HG03571 (cell line): Measurements from ENCODE around the gene HIC1.

Experiments used
- ATAC-seq: cut with Tn5 transposase; IDR thresholded peaks from one replicate; pipeline ENCODE4 v1.9.1; 2021; ENCODE audit not compliant: unreplicated experiment

The HIC1 gene

DNA sequence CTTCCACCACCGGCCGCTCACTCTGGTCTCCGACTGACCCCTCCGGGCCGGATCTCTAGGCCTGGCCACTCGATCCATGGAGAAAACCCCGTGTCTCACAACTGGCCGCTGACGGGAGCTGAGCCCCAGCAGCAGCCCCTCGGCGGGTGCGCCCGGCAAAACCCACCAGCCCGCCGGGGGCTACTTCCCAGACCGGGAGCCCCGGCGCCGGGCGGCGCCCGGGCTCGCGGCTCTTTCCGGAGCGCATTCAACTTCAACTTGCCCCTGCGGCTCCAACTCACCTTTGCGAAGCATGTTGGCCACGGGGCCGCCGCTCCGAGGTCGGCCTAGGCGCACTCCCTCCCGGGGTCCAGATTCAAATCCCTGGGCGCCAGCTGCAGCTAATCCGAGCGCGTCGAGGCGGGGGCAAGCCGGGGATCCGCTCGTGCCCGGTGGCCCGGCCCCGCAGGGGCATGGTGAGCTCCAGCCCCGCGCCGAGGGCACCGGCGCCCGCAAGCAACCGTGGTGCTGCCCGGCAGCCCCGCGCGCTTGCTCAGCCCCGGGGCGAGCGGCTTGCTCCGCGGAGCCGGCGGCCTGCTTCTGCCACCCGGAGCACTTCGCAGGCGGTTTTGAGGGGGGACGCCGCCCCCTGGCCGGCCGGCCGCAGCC, 30.2 kb upstream of the HIC1 start:
- no peak for ATAC-seq

DNA sequence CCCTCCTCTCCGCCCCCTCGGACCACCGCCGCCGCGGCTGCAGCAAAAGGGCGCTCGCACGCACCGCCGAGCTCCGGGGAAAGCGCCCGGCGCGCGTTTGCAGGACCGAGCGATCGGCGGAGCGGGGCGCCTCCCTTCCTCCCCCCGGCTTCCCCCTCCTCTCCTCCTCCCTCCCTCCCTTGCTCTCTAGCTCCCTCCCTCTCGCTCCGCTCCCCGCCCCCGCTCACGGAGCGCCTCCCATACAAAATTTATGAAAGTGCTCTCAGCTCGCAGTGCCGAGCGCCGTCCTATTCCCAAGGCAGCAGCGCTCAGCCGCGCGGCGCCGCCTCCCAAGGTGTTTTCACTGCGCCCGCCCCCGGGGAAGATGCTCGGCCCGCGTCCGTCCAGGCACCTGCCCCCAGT, 29.7 kb upstream of the HIC1 start, which contains the start of gene RTN4RL1:
TSS of gene RTN4RL1 (minus strand) at position 115 of the 402 bp plus-strand sequence. CDS start 469 bp downstream, outside the sequence.
- ATAC-seq = no peak

DNA sequence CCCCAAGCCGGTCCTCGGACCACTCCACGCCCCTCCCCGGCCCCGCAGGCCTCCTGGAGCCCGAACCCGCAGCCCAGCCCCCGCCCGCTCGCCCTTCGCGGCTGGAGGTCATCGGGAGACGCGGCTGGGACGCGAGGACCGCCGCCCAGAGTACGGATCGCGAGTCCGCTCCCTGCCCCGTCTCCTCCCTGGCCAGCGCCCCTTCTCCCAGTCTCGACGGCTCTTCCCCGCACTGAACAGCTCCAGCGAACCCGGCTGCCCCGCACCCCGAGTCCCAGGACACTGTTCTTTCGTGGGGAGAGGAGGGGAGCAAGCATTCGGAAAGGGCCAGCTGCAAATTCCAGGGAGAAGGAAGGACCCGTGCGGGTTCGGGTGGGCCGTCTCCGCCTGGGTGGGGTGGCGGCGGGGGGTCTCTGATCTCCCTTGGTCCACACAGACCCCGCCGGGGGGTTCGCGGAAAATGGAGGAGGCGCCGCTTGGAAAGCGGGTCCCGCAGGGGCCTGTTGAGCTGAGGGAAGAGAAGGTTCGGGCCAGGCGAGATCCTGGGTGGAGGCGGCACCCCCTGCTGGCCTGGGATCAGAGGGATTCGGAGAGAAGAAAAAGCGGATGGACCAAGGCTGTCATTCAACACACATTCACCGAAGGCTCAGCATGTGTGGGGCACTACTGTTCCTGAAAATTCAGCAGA, 29.1 kb upstream of the HIC1 start:
- ATAC-seq = no peak

DNA sequence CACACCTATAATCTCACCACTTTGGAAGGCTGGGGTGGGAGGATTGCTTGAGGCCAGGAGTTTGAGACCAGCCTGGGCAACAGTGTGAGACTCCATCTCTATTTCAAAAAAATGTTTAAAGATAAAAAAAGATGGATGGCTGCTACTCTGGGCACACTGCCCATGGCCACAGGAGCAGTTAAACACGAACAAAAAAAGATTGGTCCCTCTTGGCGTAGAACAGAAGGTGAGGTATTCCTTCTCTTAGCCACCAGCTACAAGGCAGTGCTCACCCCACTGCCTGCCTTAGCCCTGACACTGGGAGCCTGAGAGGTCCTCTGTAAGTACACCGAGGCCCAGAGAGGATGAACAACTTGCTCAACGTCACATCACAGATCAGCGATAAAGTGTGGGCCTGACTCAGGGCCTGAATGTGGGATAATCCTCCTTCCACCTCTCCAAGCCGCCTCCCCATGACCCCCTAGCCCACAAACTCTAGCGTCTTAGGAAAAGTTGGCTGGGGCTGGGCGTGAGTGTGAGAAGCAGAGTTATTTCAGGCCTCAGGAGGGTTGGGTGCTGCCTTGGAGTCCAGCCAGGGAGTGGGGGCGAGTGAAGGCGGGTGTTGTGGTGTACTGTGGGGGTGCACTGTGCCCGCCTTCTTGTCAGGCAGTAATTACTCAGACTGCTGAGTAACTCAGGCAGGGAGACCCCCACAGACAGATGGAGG, 27.2 kb upstream of the HIC1 start:
- ATAC-seq = no peak

DNA sequence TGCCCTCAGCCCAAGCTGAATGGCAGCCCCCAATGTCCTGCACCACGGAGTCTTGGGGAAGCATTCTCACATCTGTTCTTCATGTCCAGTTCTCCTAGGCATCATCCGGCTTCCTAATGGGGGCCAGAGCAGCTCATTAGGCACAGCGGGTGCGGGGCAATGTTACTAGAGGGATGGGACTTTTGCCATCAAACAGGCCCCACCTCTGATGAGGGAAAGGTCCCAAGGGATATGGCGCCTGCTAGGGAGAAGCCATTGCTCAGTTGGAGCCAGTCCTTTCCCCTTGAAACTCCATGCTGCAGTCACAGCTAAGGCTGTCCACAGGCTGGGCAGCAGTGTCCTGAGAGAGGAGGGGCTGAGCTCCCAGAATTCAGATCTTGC, 26.7 kb upstream of the HIC1 start:
- no peak for ATAC-seq

DNA sequence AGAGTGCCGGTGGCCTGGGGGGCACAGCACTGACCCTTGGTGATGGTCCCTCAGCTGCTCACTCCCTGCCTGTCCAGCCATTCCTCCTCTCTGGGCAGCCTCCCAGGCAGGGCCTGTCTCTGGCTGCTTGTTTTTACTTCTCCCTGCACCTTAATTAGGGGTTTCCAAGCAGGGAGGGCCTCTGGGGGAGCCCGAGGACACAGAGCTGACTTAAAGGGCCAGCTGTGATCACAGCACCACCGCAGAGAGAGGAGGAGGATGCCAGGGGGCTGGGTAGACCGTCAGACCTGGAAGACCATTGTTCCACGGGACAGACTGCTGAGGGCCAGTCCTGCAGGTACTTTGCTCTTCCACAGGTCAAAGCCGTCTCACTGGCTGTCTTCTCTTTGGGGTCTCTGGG, 26.2 kb upstream of the HIC1 start:
- ATAC-seq = no peak

DNA sequence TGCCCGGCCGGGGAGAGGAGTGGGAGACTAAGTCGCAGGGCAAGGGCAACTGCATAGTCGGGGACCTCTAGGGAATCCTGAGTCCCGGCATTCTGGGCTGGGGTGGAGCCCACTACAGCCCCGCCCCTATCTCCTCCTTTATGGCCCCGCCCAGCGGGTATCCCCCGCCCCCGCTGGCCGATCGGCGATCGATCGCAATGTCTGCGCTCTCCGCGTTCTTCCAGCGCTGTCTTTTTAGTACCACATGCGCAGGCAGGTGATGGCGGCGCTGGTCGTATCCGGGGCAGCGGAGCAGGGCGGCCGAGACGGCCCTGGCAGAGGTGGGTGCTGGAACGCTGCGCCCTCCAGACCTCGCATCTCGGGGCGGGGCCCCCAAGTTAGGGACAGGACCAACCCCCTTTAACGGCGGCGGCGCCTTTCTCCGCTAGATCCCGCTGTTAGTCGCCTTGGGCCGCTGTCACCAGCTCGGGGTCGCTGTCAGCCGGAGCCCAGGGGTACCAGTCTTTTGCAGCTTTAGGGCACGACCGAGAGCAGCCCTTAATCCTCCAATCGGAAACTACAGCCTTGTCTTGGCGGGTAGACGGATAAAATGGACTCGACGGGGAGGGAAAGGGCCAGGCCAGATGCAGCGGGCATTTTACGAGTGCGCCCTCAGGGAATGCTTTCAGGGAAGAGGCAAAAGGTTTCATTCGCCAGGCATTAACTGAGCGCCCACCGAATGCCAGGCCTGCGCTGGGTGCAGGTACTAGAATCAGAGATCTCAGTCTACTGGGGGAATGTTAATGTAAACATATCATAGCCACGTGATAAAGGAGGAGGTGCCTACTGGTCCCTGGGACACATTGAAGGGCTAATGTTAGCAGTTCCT, 24.8 kb upstream of the HIC1 start, which contains the start of gene DPH1:
TSS of gene DPH1 (plus strand) at position 243 of the 868 bp plus-strand sequence. CDS start at position 260, 17 bp downstream.
- ATAC-seq = peak; percentile 49

DNA sequence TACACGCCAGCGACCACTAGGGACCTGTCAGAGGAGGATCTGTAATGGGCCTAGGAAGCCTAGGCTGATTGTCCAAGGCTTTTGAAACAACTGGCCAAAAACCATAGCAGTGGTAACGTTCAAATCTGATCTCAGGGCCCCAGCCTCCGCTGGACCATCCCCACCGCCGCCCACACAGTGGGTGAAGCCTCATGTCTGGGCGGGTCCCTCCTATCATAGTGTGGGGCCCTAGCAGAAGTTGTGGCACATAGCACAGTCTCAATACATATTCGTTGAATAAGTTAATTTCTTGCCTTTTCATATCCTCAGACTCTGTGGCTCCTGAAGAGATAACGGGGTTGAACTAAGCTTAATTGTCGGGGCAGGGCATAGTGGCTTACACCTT, 24.1 kb upstream of the HIC1 start:
- peak; percentile 58 for ATAC-seq

DNA sequence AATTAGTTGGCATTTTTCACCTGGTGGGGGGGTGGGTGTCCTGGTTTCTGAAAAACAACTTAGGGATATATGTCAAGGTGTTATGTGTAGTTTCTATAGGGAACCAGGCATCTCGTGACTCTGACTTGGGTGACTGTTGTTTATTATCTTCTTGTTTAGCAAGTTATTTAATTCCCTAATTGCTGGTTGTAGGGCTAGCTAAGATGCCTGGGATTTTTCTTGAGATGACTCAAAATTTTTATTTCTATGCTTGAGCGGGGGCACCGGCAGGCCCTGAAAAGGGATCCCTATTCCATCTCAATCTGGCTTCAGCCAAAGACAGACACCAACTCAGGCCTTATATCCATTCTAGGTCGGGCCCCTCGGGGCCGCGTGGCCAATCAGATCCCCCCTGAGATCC, 21.8 kb upstream of the HIC1 start:
- no peak for ATAC-seq

DNA sequence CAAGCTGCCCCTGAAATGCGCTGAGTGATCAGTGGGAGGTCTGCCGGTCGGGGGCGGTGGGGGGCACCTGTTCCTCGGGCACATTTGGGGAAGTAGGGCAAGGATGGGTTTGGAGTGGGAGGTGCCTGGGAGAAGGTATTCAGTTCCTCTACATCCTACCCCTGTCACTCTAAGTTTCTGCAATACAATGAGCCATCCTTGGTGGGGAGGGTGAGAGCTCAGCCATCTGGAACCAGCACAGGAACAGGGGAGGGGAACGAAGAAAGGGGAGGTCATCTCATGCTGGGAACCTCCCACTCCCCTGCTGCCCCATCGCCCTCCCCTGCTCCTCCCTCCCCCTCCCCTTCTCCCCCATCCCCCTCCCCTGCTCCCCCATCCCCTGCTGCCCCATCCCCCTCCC, 20.7 kb upstream of the HIC1 start:
- no peak for ATAC-seq

DNA sequence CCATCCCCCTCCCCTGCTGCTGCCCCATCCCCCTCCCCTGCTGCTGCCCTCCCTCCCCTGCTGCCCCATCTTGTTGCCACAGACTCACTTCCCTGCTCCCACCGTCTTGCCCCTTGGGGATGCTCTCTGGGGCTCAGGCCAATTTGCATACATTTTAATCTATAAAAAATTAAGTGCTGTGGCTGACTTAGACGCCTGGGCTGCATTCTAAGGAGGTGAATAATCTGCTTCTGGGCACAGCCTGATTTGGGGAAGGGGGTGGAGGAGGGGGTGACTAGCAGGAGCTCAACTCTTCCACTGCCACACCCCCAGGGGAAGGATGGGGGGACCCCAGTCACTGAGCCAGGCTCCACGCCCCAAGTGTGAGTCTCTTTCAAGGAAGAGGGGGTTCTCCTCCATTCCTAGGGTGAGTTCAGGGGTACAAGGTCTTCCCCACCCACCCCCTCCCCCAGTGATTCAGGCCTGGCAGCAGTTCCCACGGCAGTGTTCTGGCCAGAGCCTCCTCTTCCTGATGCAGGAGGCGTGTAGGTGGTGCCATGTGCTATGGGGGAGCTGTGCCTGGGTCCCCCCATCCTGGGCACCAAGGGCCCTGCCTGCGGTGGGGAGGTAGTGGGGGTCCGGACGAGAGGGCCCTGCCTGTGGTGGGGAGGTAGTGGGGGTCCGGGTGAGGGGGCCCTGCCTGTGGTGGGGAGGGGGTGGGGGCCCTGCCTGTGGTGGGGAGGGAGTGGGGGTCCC, 19.9 kb upstream of the HIC1 start:
- ATAC-seq = no peak

DNA sequence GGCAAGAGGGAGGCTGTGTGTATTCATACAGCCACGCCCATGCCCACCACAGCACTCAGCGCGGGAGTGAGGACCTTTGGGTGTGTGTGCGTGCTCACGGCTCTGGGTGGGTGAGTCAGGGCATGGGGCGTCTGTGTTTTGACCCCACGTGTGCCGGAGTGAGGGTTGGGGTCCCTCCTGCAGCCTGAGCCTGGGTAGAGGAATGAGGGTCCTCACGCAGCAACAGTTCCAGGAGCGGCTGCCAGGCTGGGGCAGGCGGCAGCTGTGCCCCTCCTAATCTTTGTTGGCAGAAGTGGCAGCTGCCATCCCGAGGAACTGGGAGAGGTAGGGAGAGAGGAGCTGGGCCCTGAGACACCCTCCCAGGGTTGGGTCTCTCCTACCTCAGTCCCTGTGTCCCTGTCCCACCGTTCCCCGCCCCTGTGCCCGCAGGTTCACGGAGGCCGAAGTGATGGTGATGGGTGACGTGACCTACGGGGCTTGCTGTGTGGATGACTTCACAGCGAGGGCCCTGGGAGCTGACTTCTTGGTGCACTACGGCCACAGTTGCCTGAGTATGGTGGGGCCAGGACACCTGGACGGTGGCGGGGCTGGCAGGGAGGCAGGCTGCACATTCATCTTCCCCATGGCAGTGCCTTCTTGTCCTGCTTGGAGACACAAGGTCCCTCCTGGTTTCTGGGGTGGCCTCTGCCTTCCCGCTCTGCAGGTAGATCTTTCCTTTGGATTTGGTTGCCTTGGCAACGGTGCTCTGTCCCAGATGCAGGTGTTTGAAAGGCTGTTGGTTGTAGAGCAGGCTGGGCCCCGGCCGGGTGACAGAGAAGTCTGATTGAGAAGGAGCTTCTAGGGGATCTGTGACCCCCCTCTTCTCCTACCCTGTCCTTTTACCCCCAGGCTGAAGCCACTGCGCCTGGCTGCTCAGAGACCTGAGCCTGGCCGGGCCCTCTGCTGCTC, 19.1 kb upstream of the HIC1 start:
- no peak for ATAC-seq

DNA sequence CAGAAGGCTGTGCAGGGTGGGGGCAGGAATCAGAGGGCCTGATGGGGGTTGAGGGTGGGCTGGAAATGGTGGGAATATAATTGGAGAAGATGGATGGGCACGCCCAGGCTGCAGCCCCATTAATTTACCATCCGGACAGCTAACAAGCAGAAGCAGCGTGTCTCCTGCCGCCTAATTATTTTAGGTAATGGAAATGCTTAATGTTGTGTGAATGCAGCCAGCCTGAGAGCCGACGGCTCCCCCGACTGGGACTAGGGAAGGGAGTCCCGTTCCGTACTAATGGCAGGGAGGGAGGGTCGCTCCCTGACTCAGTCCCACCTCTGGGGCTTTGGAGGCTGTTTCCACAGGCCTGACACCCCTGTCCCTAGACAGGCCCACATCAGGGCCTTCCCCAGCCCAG, 17.7 kb upstream of the HIC1 start:
- no peak for ATAC-seq

DNA sequence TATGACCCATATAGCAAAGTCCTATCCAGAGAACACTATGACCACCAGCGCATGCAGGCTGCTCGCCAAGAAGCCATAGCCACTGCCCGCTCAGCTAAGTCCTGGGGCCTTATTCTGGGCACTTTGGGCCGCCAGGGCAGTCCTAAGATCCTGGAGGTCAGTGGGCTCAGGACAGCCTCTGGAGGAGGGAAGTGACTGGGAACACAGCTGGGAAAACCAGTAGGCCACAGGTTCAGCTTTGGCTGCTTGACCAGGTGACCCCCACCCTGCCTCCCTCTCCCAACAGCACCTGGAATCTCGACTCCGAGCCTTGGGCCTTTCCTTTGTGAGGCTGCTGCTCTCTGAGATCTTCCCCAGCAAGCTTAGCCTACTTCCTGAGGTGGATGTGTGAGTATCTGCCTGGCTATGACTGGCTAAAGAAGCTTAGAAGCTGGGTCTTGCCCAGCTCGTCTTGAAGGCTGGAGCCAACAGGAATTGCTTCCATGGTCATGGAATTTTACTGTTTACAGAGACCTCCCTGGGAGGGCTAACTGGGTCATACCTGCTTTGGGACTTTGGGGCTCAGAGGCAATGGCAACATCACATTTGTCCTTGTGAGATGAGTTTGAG, 14.6 kb upstream of the HIC1 start:
- no peak for ATAC-seq

DNA sequence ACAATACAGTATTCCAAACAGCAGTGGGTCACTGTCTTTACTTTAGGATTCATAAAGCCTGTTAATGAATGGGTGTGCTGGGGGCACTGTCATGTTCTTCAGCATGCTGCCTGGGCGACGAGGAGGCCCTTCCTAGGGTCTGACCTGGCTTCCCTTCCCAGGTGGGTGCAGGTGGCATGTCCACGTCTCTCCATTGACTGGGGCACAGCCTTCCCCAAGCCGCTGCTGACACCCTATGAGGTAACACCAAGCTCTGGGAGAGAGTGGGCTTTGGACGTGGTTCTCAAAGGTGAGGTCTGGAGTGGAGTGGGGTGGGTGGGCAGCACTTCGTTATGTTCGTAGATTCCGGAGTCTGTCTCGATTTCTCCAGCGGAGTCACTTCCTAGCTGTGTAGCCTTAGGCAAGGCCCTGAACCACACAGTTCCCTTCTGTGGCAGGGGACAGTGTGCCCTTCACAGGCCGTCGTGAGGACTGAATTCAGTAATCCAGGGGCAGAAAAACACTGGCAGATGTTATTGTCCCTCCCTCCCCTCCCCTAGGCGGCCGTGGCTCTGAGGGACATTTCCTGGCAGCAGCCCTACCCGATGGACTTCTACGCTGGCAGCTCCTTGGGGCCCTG, 13.9 kb upstream of the HIC1 start:
- ATAC-seq = no peak

DNA sequence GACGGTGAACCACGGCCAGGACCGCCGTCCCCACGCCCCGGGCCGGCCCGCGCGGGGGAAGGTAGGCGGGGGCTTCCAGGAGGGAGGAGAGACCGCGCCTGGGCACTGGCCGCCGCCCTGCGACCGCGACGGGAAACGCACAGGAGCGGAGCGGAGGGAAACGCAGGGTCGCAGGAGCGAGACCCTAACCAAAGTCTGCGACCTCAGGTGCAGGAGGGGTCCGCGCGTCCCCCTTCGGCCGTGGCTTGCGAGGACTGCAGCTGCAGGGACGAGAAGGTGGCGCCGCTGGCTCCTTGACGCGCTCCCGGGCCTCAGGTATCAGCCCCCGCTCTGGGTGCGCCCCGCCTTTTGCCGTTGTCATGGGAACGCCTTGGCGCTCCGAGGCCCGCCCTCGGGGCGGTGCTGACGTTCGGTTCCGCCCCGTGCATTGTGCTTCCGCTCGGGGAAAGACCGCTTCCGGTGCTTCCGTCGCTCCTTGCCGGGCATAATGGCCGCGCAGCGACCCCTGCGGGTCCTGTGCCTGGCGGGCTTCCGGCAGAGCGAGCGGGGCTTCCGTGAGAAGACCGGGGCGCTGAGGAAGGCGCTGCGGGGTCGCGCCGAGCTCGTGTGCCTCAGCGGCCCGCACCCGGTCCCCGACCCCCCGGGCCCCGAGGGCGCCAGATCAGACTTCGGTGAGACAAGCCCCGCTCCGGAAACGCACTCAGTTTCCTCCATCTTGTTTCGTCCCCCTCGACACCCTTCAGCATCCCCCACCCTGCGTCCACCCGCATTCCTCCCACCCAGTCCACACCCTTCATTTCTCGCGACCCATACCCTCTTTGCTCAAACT, 13.1 kb upstream of the HIC1 start, which contains the start of gene OVCA2:
TSS of gene OVCA2 (plus strand) at position 462 of the 829 bp plus-strand sequence. CDS start at position 488, 26 bp downstream.
- ATAC-seq = peak; percentile 78

DNA sequence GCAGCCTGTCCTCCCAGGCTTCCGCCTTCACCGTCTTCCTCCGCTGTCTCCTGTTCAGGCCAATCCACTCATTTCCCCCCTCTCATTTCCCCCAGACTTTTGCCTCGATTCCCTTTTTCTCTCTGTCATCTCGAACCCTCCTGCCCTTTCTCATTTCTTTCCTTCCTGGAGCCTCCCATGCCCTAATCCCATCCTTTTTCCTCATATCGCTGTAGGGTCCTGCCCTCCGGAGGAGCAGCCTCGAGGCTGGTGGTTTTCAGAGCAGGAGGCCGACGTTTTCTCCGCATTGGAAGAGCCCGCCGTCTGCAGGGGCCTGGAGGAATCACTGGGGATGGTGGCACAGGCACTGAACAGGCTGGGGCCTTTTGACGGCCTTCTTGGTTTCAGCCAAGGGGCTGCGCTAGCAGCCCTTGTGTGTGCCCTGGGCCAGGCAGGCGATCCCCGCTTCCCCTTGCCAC, 12.5 kb upstream of the HIC1 start:
- no peak for ATAC-seq
